Keratinocyte (primary cell): ENCODE results near the gene NAA40. TPM values are rescaled to one million over a fixed set of nuclear protein-coding genes. Genes with fewer than 3 reads are reported as not detected.

Source experiments
- DNase-seq: peaks from one replicate; pipeline ENCODE4 v3.0.0-alpha.2; 2011; ENCODE audit warnings: low read depth, missing footprints, low spot score
- FAIRE-seq: peaks from 2 replicates; lab custom pipeline; 2011; peaks lifted over from hg19 to GRCh38; lab: Jason Lieb, UNC
- H2AFZ ChIP-seq: 2 replicates; pipeline ENCODE4 v1.6.0; 2012; ENCODE audit warnings: low read length, control low read depth, inconsistent platforms; ENCODE audit not compliant: control insufficient read depth
- H3K27ac ChIP-seq: 2 replicates; pipeline ENCODE4 v1.5.1; 2011; ENCODE audit warnings: low read length; ENCODE audit not compliant: control insufficient read depth, insufficient read depth
- H3K27me3 ChIP-seq: 3 replicates; pipeline ENCODE4 v1.6.0; 2011; ENCODE audit warnings: low read length; ENCODE audit not compliant: control insufficient read depth, insufficient read depth; ENCODE audit errors: extremely low read depth
- H3K36me3 ChIP-seq, 2 experiments: 2 replicates in 1 of 2; 3 replicates in 1 of 2; pipeline ENCODE4 v1.5.1; 2011; ENCODE audit warnings: low read length in 2 of 2, mild to moderate bottlenecking in 1 of 2; ENCODE audit not compliant: control insufficient read depth in 2 of 2, insufficient read depth in 2 of 2; ENCODE audit errors: extremely low read depth in 1 of 2
- H3K4me1 ChIP-seq: 3 replicates; pipeline ENCODE4 v1.5.1; 2011; ENCODE audit warnings: low read length; ENCODE audit not compliant: control insufficient read depth, insufficient read depth; ENCODE audit errors: extremely low read depth
- H3K4me2 ChIP-seq: 3 replicates; pipeline ENCODE4 v1.6.0; 2011; ENCODE audit warnings: low read depth, low read length; ENCODE audit not compliant: control insufficient read depth, insufficient read depth; ENCODE audit errors: extremely low read depth
- H3K4me3 ChIP-seq, 3 experiments: fragments of 200-600 bp in 1 of 3; sonication (generic) in 1 of 3; 2 replicates in 2 of 3; 3 replicates in 1 of 3; pipeline ENCODE4 v1.5.1; 2011 to 2016; ENCODE audit warnings: low read length in 3 of 3, mild to moderate bottlenecking in 3 of 3, control low read depth in 2 of 3, inconsistent platforms in 1 of 3, low read depth in 1 of 3, mixed read lengths in 1 of 3, mixed run types in 1 of 3, moderate library complexity in 1 of 3; ENCODE audit not compliant: control insufficient read depth in 2 of 3, insufficient read depth in 2 of 3; ENCODE audit errors: extremely low read depth in 1 of 3
- H3K79me2 ChIP-seq: 2 replicates; pipeline ENCODE4 v1.6.0; 2012; ENCODE audit warnings: low read length; ENCODE audit not compliant: control insufficient read depth, insufficient read depth
- H3K9ac ChIP-seq: 3 replicates; pipeline ENCODE4 v1.6.0; 2011; ENCODE audit warnings: low read length; ENCODE audit not compliant: control insufficient read depth, insufficient read depth; ENCODE audit errors: extremely low read depth
- H3K9me1 ChIP-seq: 3 replicates; pipeline ENCODE4 v1.6.0; 2011; ENCODE audit warnings: low read length; ENCODE audit not compliant: control insufficient read depth, insufficient read depth; ENCODE audit errors: extremely low read depth
- H3K9me3 ChIP-seq: 2 replicates; pipeline ENCODE4 v1.5.1; 2012; ENCODE audit warnings: low read depth, low read length; ENCODE audit not compliant: control insufficient read depth
- H4K20me1 ChIP-seq: 3 replicates; pipeline ENCODE4 v1.6.0; 2011; ENCODE audit warnings: low read length; ENCODE audit not compliant: control insufficient read depth, insufficient read depth; ENCODE audit errors: extremely low read depth
- EZH2 ChIP-seq: IDR thresholded peaks from one replicate; pipeline ENCODE4 v1.6.1; 2012; ENCODE audit warnings: inconsistent platforms, mild to moderate bottlenecking, low read length, moderate library complexity
- dilution Hi-C: fragments of 300-500 bp; cut with MboI; formaldehyde crosslinking; loops from one replicate; pipeline ENCODE4 v1.7.0; 2020; ENCODE audit warnings: low sequenced_read_pairs; ENCODE audit not compliant: extremely low pct_ligation_motif_present
- polyA plus RNA-seq, 5 experiments: library from polyadenylated mRNA; depleted of rRNA in 3 of 5; stranded (reverse) in 3 of 5; stranded (forward) in 1 of 5; unstranded in 1 of 5; fragments of >200 nt; gene quantifications; 1 replicate in 1 of 5; 2 replicates in 3 of 5; 3 replicates in 1 of 5; pipeline versions ENCODE4 v1.2.1 to v1.2.3, GENCODE V29; 2011 to 2012; ENCODE audit warnings: missing spikeins in 2 of 5, low read depth in 1 of 5, low replicate concordance in 1 of 5
- TF ChIP-seq, protein P1 (sequence below), 3 experiments: IDR thresholded peaks in 1 of 3; conservative IDR thresholded peaks in 1 of 3; optimal IDR thresholded peaks in 1 of 3; 2 replicates in 2 of 3; 3 replicates in 1 of 3; pipeline versions ENCODE3 to v1.5.1; 2011; ENCODE audit warnings: low read length in 3 of 3, mild to moderate bottlenecking in 3 of 3, moderate library complexity in 2 of 3, control low read depth in 1 of 3, inconsistent platforms in 1 of 3; ENCODE audit not compliant: insufficient read depth in 2 of 3; ENCODE audit errors: extremely low read depth in 1 of 3

Gene NAA40
- polyA plus RNA-seq, 1 donor (not counting 4 experiments of a cell fraction or from before 2014, with no cell fraction given) = 13.5 TPM

DNA sequence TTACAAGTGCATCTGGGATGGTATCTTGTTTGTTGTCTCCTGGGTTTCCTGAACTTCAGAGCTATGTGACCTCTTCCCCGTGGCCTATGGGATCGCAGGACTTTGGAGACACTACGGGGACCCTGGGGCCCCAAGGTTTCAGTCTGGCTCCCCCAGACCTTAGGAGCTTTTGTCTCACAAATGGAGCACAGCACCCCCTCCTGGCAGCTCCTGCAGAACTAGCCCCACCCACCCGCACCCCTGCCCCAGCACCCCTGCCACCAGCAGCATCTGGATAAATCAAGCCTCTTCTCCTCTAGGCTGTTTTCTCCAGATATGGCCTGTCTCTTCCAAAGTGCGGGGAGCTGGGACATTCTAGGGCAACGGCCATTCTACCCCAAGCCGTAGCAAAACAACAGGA is 32.2 kb upstream of the NAA40 start:
- Histone ChIP-seq H3K4me3 (no peak overlapping the region), H3K9me3 (no peaks in the 10 kb centered on the region), H4K20me1 (peaks cover 3% of the 10 kb centered on the region), H3K27me3 (no peaks in the 10 kb centered on the region), H3K4me2 (no peak overlapping the region), H3K4me1 (no peaks in the 10 kb centered on the region), H2AFZ (no peak overlapping the region), H3K9ac (no peak overlapping the region), H3K27ac (no peak overlapping the region), H3K36me3 (peaks cover 40 to 53% of the 10 kb centered on the region in 2 experiments), H3K9me1 (no peaks in the 10 kb centered on the region), H3K79me2 (no peaks in the 10 kb centered on the region)
- dilution Hi-C loops = no loop called here
- no peak for FAIRE-seq
- DNase-seq = no peak
- no peak for TF ChIP-seq EZH2
- TF ChIP-seq, protein P1, sequence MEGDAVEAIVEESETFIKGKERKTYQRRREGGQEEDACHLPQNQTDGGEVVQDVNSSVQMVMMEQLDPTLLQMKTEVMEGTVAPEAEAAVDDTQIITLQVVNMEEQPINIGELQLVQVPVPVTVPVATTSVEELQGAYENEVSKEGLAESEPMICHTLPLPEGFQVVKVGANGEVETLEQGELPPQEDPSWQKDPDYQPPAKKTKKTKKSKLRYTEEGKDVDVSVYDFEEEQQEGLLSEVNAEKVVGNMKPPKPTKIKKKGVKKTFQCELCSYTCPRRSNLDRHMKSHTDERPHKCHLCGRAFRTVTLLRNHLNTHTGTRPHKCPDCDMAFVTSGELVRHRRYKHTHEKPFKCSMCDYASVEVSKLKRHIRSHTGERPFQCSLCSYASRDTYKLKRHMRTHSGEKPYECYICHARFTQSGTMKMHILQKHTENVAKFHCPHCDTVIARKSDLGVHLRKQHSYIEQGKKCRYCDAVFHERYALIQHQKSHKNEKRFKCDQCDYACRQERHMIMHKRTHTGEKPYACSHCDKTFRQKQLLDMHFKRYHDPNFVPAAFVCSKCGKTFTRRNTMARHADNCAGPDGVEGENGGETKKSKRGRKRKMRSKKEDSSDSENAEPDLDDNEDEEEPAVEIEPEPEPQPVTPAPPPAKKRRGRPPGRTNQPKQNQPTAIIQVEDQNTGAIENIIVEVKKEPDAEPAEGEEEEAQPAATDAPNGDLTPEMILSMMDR (optimal IDR thresholded peaks at IDR 0.05 in 1 of 3, IDR thresholded peaks at IDR 0.05 in 1 of 3, conservative IDR thresholded peaks at IDR 0.05 in 1 of 3; ENCODE audit: extremely low read depth in 1 of 3, insufficient read depth in 2 of 3, low read length in 3 of 3) = peak in 2 of 3 experiments; percentile 18 to 33

DNA sequence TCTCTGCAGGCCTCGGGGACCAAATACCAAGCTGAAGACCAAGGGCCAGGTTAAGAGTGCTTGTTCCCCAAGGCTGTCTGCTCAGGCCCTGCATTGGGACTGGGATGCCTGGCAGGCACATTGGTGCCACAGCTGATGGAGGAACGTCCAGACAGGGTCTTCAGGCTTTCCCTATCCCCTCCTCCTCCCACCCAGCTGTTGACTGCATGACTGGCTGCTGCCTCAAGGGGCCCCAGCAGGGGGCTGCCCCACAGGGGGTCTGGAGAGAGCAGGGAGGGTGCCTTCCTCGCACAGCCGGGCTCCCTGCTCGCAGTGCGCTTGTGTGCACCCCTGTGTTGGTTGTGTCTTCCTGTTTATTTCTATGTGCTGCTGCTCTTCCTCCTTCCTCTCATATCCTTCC is 31.7 kb upstream of the NAA40 start:
- no peak for TF ChIP-seq EZH2
- TF ChIP-seq, protein P1 (optimal IDR thresholded peaks at IDR 0.05 in 1 of 3, IDR thresholded peaks at IDR 0.05 in 1 of 3, conservative IDR thresholded peaks at IDR 0.05 in 1 of 3; ENCODE audit: extremely low read depth in 1 of 3, insufficient read depth in 2 of 3, low read length in 3 of 3) = no peak
- Histone ChIP-seq H3K9me1 (no peaks in the 10 kb centered on the region), H3K9ac (no peak overlapping the region), H2AFZ (no peak overlapping the region), H3K4me3 (no peak overlapping the region), H3K27ac (no peak overlapping the region), H3K27me3 (no peaks in the 10 kb centered on the region), H3K4me2 (no peak overlapping the region), H3K79me2 (no peaks in the 10 kb centered on the region), H3K4me1 (no peaks in the 10 kb centered on the region), H3K36me3 (peaks cover 35 to 48% of the 10 kb centered on the region in 2 experiments), H4K20me1 (peaks cover 3% of the 10 kb centered on the region), H3K9me3 (no peaks in the 10 kb centered on the region)
- FAIRE-seq (no peak), DNase-seq (no peak)
- dilution Hi-C loops = no loop called here
